Esophagus (tissue), 2 donors: ENCODE data around the gene IGF1R. TPM values are rescaled to one million over a fixed set of nuclear protein-coding genes. Genes with fewer than 3 reads are reported as not detected.

ENCODE experiments used
- H3K27ac ChIP-seq, 2 donors: one replicate each; pipeline ENCODE4 v1.5.1; 2013; ENCODE audit warnings: low read depth in 2 of 2, mild to moderate bottlenecking in 2 of 2, inconsistent platforms in 1 of 2, low read length in 1 of 2, moderate library complexity in 1 of 2
- H3K27me3 ChIP-seq, 2 donors: one replicate each; pipeline ENCODE4 v1.6.1; 2013; ENCODE audit warnings: low read length in 2 of 2, control low read depth in 1 of 2, mild to moderate bottlenecking in 1 of 2; ENCODE audit not compliant: insufficient read depth in 2 of 2, control insufficient read depth in 1 of 2
- H3K36me3 ChIP-seq, 2 donors: one replicate each; pipeline ENCODE4 v1.6.1; 2013; ENCODE audit warnings: low read length in 1 of 2; ENCODE audit not compliant: control insufficient read depth in 2 of 2, insufficient read depth in 2 of 2
- H3K4me1 ChIP-seq, 2 donors: one replicate each; pipeline ENCODE4 v1.6.1; 2013; ENCODE audit warnings: low read length in 1 of 2; ENCODE audit not compliant: control insufficient read depth in 2 of 2, insufficient read depth in 2 of 2
- H3K4me3 ChIP-seq, 2 donors: one replicate each; pipeline ENCODE4 v1.5.1; 2013; ENCODE audit warnings: low read length in 2 of 2, mild to moderate bottlenecking in 2 of 2, low read depth in 1 of 2, moderate library complexity in 1 of 2
- H3K9me3 ChIP-seq, 2 donors: one replicate each; pipeline ENCODE4 v1.6.1; 2013; ENCODE audit warnings: mild to moderate bottlenecking in 2 of 2, low read depth in 1 of 2, low read length in 1 of 2, moderate library complexity in 1 of 2; ENCODE audit not compliant: control insufficient read depth in 2 of 2, insufficient read depth in 1 of 2
- WGBS, 2 donors: extraction: QIAGEN DNeasy Blood & Tissue Kit; methylation state at CpG; one replicate each; pipeline ENCODE4 v1.1.7; 2013; 5-methylcytosine and 5-hydroxymethylcytosine counted together
- polyA plus RNA-seq, 2 donors: library from polyadenylated mRNA; stranded (reverse); fragments of 200-250 nt; gene quantifications; one replicate each; pipeline ENCODE4 v1.2.3, GENCODE V29; 2013
- donor health status: healthy with polysubstance abuse.
- donor health status: Bipolar disorder and iron deficiency.

IGF1R gene
- polyA plus RNA-seq, 2 donors, result 4.1 to 4.4 TPM

DNA sequence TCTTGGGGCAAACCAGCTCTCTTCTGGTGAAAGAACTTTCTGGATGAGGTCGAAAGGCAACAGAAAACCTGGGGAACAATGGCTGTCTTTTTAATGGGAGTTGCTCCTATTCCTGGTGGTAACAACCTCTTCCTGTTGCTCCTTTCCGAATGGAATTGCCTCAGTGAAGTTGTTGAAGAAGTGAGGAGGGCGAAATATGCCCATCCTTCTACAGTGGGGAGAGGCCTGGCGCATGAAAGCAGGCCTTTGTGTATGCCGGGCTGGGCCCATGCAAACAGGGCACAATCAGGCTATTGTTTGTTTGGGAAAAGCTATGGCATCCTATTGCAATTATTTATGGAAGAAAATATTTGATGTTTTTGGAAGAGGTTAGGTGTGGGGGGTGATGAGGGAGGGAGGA is 166.9 kb downstream of the IGF1R start:
- no peaks in the 10 kb centered on the region for H3K36me3 ChIP-seq
- H3K9me3 ChIP-seq, result no peaks in the 10 kb centered on the region
- H3K4me1 ChIP-seq, result no peaks in the 10 kb centered on the region
- no peak overlapping the region for H3K4me3 ChIP-seq
- 87 to 92% methylated on average over 5 of the region's 5 CpGs for WGBS, 2 donors
- H3K27ac ChIP-seq, result no peak overlapping the region
- H3K27me3 ChIP-seq, result no peaks in the 10 kb centered on the region

GRCh38 chr15:98817745-98818144 is 169.4 kb downstream of the IGF1R start:
- H3K27me3 ChIP-seq, result no peaks in the 10 kb centered on the region
- no peaks in the 10 kb centered on the region for H3K4me1 ChIP-seq
- no peaks in the 10 kb centered on the region for H3K36me3 ChIP-seq
- no peak overlapping the region for H3K27ac ChIP-seq
- H3K4me3 ChIP-seq, result no peak overlapping the region
- no peaks in the 10 kb centered on the region for H3K9me3 ChIP-seq
- WGBS, 2 donors, result 89 to 91% methylated on average over 2 of the region's 2 CpGs

- WGBS, 2 donors, result 41 to 69% methylated on average over 2 of the region's 2 CpGs
- H3K4me3 ChIP-seq, result no peak overlapping the region
Observed at GRCh38 chr15:98823012-98823458, 174.7 kb downstream of the IGF1R start.

DNA sequence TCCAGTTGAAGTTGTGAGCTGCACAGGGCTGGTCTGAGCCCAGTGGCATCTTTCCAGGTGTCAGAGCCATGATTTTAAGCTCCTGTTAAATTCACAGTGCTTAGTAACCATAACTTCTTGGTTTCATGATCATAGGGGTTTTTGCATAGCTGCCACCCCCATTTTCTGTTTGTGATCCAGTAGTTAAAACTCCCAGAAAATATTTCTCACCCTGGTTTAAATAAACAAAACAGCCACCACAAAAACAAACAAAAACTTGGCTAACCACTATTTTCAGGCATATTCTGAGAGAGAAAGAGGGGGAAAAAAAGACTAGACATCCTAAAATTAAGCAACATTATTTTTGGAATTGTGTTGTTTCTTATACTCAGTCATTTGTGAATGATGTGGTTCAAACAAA is 175.3 kb downstream of the IGF1R start:
- H3K27me3 ChIP-seq, result no peaks in the 10 kb centered on the region
- H3K27ac ChIP-seq, result no peak overlapping the region
- H3K4me1 ChIP-seq, result no peaks in the 10 kb centered on the region
- H3K9me3 ChIP-seq, result no peaks in the 10 kb centered on the region
- H3K4me3 ChIP-seq, result no peak overlapping the region
- no peaks in the 10 kb centered on the region for H3K36me3 ChIP-seq

More at GRCh38 chr15:98823012-98823458, 174.7 kb downstream of the IGF1R start:
- Histone ChIP-seq H3K27me3 (no peaks in the 10 kb centered on the region), H3K27ac (no peak overlapping the region), H3K9me3 (no peaks in the 10 kb centered on the region), H3K36me3 (no peaks in the 10 kb centered on the region), H3K4me1 (no peaks in the 10 kb centered on the region)

- Histone ChIP-seq H3K4me1 (no peaks in the 10 kb centered on the region), H3K4me3 (no peak overlapping the region), H3K36me3 (no peaks in the 10 kb centered on the region), H3K9me3 (no peaks in the 10 kb centered on the region), H3K27me3 (no peaks in the 10 kb centered on the region), H3K27ac (no peak overlapping the region)
- WGBS, 2 donors, result 96% methylated on average over 10 of the region's 10 CpGs
Observed at GRCh38 chr15:98824595-98824994, 176.3 kb downstream of the IGF1R start.

- peaks cover 3 to 5% of the 10 kb centered on the region in 2 donors for H3K9me3 ChIP-seq
- 75% methylated on average over 3 of the region's 3 CpGs for WGBS, 2 donors
- no peaks in the 10 kb centered on the region for H3K27me3 ChIP-seq
- no peak overlapping the region for H3K4me3 ChIP-seq
- H3K27ac ChIP-seq, result no peak overlapping the region
- no peaks in the 10 kb centered on the region for H3K4me1 ChIP-seq
- no peaks in the 10 kb centered on the region for H3K36me3 ChIP-seq
Observed at GRCh38 chr15:98826658-98827057, 178.3 kb downstream of the IGF1R start.

- H3K27me3 ChIP-seq, result no peaks in the 10 kb centered on the region
- no peaks in the 10 kb centered on the region for H3K4me1 ChIP-seq
- no peaks in the 10 kb centered on the region for H3K36me3 ChIP-seq
- H3K9me3 ChIP-seq, result peaks cover 3 to 5% of the 10 kb centered on the region in 2 donors
- H3K4me3 ChIP-seq, result no peak overlapping the region
- 76% methylated on average over 3 of the region's 3 CpGs for WGBS, 2 donors
- H3K27ac ChIP-seq, result no peak overlapping the region
Observed at GRCh38 chr15:98827217-98827616, 178.9 kb downstream of the IGF1R start.

GRCh38 chr15:98830034-98830634 is 181.8 kb downstream of the IGF1R start:
- Histone ChIP-seq H3K27ac (no peak overlapping the region), H3K27me3 (no peaks in the 10 kb centered on the region), H3K4me3 (no peak overlapping the region), H3K36me3 (no peaks in the 10 kb centered on the region), H3K4me1 (no peaks in the 10 kb centered on the region), H3K9me3 (peaks cover 3 to 5% of the 10 kb centered on the region in 2 donors)
- WGBS, 2 donors, result 92 to 95% methylated on average over 4 of the region's 4 CpGs

- Histone ChIP-seq H3K36me3 (no peaks in the 10 kb centered on the region), H3K4me3 (no peak overlapping the region)
- WGBS, 2 donors, result 78 to 86% methylated on average over 1 of the region's 1 CpG
Observed at GRCh38 chr15:98834976-98835375, 186.6 kb downstream of the IGF1R start.

DNA sequence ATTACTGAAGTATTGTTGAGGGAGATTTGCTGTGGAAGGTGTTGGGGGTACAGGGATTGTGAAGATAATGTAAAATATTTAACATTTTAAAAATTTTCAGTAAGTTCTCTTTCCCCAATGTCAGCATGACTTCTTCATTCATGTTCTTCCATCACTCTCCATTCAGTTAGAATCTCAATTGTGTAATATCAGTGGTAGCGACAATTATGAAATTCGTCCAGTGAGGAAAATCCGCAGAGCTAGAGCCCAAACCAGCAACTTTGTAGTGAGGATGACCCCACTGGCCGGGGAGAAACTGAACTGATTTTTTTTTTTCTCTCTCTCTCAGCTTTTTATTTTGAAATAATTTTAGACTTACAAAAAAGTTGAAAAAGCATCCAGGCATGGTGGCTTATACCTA is 187.5 kb downstream of the IGF1R start:
- H3K27ac ChIP-seq, result no peak overlapping the region
- H3K9me3 ChIP-seq, result peaks cover 3% of the 10 kb centered on the region in 2 donors
- no peaks in the 10 kb centered on the region for H3K4me1 ChIP-seq
- no peak overlapping the region for H3K4me3 ChIP-seq
- no peaks in the 10 kb centered on the region for H3K27me3 ChIP-seq
- no peaks in the 10 kb centered on the region for H3K36me3 ChIP-seq
- WGBS, 2 donors, result 82 to 89% methylated on average over 4 of the region's 4 CpGs

More at GRCh38 chr15:98834976-98835375, 186.6 kb downstream of the IGF1R start:
- Histone ChIP-seq H3K4me1 (no peaks in the 10 kb centered on the region), H3K9me3 (peaks cover 3 to 5% of the 10 kb centered on the region in 2 donors), H3K27ac (no peak overlapping the region), H3K27me3 (no peaks in the 10 kb centered on the region)
